Activated CD8-positive, alpha-beta memory T cell treated with anti-CD3 and anti-CD28 coated beads, Interleukin-2, amount 50 U/mL, for 24 hours (primary cell): Measurements from ENCODE around the gene RFT1.
"Not testable (repeated sequence)": the region's sequence is repeated elsewhere in the genome, so short reads cannot be mapped to it uniquely, and the experiment has no call there.

ENCODE experiments used
- DNase-seq: peaks from one replicate; pipeline ENCODE4 v3.0.0-alpha.2; 2020; ENCODE audit errors: extremely low read depth

Gene RFT1

GRCh38 chr3:53071882-53072431, 58.3 kb downstream of the RFT1 start:
- no peak for DNase-seq

- no peak for DNase-seq
Measured at GRCh38 chr3:53069422-53070068, 60.7 kb downstream of the RFT1 start.

- DNase-seq = no peak
Measured at GRCh38 chr3:53068176-53068575, 62.1 kb downstream of the RFT1 start.

DNA sequence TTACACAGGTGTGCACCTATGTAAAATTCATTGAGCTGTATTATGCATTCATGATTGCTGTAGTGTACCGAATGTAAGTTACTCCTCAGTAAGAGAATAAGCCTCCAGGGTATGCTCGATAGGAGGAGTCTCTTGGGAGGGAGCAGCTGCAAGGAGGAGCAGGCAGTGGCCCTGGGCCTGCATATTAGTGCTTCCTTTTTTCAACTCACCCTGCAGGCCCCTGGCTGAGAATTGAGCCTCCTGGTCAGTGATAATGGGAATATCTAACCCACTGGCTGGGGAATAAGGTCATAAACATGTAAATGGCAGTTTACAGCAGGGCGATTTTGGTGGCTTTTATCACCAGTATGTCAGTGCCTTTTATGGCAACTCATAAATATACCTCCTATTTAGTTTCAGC, 62.7 kb downstream of the RFT1 start:
- DNase-seq = no peak

DNA sequence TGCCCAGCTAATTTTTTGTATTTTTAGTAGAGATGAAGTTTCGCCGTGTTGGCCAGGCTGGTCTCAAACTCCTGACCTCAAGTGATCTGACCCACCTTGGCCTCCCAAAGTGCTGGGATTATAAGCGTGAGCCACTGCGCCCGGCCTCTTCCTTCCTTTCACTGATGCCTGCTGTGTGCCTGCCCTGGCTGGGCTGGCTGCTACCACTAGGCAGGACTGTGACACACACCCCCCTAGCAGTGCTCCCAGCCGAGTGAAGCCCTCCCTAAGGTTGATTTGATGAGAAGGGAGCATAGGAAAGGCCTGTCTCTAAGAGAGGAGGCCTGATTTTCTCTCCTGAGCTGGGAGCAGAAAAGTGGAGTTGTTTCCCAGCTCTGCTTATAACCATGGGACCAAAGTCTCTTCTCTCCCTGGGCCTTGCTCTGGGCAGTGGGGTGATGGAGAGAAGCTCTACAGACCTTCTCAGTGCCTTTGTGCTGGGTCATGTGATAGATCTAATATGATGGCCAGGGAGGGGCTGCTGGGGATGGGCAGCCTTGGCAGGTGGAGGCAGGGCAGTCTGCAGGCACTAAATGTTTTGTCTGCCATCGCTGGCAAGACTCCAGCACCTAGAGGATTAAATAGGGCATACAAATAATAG, 64.3 kb downstream of the RFT1 start:
- DNase-seq = no peak

- DNase-seq = no peak
Measured at GRCh38 chr3:53062905-53063304, 67.3 kb downstream of the RFT1 start.

DNA sequence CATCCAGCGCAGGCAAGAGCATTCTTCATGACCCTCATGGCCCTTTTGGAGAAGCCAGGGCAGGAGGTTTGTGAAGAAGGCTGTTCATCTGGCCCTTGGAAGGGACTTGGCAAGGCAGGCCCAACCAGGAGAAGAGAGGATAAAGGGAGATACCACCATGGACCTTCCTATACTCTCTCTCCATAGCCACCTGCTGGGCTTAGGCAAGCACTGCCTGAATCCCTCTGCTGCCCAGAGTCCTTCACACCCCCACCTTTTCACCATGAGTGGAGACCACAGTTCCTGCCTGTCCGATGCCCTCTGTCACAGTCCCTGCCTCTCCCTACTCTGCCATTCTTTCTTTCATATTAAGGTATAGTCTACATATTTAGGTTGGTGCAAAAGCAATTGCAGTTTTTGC, 73.8 kb downstream of the RFT1 start:
- no peak for DNase-seq

GRCh38 chr3:53054233-53054632, 76.0 kb downstream of the RFT1 start:
- not testable (repeated sequence) for DNase-seq

DNA sequence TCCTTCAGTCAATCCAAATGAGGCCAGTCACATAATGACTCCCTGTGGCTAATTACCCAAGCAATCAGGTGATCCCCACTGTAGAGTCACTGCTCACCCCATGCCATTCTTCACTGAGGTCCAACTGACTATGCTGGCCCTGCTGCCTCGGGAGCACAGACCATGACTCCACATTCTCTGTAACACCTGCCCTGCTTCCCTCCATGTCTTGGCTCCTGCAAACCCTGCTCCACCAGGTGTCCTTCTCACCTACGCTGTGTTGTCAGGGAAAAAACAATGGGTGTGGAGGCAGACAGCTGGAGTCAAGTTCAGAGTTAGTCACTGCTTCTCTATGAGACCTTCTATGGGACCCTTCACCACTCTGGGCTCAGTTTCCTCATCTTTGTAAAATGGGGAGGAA, 78.3 kb downstream of the RFT1 start:
- DNase-seq = no peak

DNA sequence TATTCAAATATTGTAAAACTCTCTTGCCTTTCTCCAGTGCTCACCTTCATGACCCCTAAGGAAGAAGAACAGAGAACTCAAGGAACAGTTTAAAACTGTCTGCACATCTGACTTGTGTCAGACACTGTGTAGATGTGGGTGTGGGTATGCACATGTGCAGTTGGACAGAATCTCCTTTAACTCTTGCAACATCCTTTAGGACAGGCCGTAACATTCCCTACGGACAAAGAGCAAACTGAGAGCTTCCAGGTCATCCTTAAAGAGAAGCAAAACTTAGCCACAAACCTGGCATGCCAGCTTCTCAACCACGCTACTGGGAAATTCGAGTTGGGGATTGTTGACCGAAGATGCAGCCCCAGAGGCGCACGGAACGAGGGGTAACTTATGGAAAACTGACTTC, 80.2 kb downstream of the RFT1 start:
- DNase-seq = no peak

GRCh38 chr3:53046171-53047170, 83.8 kb downstream of the RFT1 start:
- peak; percentile 6 for DNase-seq

DNA sequence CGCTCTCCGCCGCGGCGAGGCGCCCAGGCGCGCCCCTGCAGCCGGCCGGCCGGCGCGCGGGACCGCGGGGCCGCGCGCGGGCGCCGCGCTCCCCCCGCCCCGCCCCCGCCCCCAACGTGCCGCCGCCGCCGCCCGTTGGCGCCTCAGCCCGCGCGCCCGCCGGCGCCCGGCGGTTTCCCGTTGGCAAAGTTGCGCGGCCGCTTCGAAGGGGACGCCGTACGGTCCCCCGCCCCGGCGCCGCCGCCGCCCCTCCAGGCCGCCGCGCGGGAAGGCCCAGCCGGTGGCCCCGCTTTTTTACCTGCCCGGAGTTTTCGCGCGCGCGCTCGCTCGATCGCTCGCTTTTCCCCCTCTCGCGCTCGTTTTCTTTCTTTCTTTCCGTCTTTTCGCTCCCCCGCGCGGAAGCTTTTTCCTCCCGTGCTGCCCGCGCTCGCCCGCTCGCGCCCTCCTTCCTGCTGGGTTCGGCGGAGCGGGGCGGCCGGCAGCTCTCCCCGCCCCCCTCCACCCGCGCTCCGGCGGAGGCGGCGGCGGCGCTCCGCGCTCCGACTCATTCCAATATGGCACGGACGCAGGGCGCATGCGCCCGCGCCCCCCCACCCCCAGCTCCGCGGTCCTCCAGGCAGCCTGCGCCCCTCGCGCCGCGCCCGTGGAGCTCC, 84.6 kb downstream of the RFT1 start, which contains the start of gene SFMBT1:
Gene SFMBT1 (minus strand): TSS at position 556 of the 653 bp plus-strand sequence. CDS start 76,945 bp downstream, outside the sequence.
- DNase-seq = peak; percentile 24

DNA sequence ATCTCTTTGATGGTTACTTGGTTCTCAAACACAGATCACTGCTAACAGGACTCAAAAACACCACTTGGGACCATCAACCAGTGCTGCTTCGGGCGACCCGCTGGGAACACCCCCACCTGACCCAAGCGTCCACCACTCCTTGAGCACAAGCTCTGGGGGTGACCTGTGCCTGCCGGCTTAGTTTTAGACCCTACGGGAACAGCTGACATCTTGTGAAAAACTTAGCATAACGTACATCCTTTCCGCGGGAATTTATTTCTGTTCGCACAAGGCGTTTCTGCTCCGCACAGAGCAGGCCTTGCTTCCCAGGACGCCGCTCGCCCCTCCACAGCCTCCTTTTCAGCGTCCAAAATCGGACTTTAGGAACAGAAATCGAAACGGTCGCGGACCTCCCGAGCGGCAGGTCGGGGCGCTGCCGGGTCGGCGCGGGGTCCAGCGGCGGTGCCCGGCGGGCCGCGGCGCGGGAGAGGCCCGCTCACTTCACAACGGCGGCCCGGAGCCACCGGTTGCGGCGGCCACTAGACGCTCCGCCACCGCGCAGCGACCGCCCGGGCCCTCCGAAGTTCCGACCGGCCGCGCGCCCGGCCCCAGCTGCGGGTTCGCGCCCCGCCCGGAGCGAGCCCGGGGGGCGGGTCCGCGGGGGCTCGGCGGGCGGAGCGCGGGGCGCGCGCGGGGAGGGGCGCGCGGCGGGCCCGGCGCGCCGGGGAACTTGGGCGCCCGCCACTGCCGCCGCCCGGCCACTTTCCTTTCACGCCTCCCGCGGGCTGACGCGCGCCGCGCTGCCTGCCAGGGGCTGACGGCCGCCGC, 85.3 kb downstream of the RFT1 start:
- DNase-seq = no peak

- DNase-seq = no peak
Measured at GRCh38 chr3:53044371-53044710, 85.9 kb downstream of the RFT1 start.

DNA sequence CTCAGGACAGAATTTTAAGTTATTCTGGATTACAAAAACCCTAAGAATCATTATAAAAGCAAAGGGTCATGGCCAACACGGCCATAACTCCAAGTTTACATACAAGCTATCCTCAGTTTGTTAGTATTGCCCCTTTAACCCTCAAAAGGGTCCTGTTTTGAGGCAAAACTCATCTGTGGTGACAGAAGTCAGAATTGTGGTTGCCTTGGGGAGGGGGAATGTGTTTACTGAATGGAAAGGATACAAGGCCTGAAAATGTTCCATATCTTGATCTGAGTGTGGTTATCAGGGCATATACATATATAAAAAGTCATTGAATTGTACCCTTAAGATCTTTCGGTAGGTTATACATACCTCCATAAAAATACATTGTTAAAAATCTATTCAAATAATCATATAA, 86.5 kb downstream of the RFT1 start:
- no peak for DNase-seq

DNA sequence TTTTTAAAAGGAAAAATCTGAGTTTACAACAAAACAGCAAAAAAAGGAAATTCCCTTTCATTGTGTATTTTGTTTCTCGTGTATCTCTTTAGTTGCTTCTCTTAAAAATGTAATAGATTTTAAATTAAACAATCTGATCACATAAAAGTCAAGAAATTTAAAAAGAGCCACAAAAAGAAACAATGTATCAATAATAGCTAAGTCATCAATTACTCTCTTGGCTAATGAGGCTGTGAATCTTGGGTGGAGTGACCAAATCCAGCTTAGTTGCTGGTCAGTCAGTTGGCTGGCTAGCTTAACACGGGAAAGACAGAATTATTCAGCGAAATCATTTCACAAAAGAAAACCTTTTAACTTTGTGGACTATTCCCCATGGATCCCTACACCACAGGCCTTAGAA, 87.6 kb downstream of the RFT1 start:
- DNase-seq = no peak

DNA sequence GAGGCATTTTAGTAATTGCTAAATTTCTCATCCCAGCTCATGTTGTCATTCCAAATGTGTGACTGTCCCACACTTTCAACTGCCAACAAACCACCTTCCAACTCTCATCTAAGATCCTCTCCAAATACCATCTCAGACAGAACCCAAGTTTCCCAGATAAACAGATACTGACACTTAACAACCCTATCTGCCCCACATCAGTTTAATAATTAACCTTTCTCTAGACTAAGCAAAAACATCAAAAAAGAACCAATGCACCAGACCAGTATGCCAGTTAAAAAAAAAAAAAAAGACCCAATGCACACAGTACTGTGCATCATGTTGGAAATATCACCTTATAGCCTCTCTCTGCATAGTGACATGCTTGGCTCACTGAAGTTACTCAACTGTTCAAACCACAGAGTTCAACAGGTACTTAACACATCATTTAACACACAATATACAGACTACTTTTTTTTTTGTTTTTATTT, 89.8 kb downstream of the RFT1 start:
- DNase-seq = no peak

DNA sequence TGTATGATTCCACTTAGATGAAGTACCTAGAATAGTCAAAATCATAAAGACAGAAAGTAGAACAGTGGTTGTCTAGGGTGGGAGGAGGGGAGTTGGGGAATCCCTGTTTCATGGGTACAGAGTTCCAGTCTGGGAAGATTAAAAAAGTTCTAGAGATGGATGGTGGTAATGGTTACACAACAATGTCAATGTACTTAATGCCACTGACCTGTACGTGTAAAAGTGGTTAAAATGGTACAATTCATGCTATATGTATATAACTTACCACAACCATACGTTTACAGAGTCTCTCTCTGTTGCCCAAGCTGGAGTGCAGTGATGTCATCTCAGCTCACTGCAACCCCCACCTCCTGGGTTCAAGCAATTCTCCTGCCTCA, 90.9 kb downstream of the RFT1 start:
- no peak for DNase-seq

DNA sequence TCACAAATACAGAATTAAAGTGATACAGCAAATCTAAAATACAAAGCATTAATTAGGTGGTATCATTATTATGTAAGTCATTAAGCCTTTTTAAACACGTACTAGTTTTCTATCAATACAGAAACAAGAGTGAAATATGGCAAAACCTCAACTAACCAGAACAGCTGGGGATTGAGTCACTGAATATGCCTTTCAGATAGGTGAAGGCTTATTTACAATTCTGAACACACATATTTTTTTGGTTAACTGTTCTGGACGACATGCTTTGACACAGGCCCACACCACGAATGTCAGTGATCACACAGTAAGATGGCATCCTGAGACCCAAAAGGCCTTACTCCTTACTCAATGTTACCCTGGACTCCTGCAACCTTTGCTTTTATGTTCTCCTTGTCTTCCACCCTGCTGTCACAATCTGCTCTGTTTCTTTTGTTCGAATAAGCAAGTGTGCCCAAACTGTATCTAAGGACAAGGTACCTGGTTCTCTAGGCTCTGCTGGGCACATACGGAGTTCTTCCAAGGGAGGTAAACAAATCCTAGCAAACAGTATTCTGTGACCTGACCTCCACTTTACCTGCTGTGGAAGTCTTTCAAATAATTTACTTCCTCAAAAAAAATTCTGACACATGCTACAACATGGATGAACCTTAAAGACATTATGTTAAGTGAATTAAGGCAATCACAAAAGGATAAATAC, 91.4 kb downstream of the RFT1 start:
- no peak for DNase-seq
